ENCODE data around the gene ZGPAT. TPM values are rescaled to one million over a fixed set of nuclear protein-coding genes. Genes with fewer than 3 reads are reported as not detected.

The ZGPAT gene
- polyA plus RNA-seq, 12 donors: 10.3 to 44.2 (median 12.0) TPM; not detected in 1

DNA sequence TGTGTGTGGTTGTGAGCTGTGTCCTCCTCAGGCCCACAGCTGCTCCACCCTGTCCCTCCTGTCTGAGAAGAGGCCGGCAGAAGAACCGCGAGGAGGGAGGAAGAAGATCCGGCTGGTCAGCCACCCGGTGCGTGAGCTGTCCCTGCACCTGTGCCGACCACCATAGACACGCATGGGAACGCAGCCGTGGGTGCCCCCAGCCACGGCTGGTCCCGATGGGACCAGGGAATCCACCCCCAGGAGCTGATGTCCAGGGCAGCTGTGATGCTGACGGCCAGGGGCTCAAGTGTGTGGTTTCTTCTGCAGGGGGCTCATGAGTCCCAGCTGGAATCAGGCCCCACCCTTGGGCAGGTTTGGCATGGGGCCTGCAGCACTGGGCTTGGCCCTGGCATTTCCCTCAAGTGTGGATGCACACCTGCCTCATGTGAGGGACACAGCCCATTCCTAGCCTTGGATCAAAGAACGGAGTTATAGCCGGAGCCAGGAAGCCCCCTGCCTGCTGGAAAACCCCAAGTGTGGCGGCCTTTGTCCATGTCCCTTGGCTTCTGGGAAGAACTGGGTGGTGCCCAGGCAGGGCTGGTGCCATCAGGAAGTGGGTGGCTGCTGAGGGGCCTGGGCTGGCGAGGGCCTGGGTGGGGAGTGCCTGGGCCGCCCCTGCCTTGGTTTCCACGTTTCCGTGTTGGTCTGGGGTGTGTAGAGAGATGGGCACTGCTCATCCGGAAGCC, 16.0 kb upstream of the ZGPAT start:
- no peak for DNase-seq

DNA sequence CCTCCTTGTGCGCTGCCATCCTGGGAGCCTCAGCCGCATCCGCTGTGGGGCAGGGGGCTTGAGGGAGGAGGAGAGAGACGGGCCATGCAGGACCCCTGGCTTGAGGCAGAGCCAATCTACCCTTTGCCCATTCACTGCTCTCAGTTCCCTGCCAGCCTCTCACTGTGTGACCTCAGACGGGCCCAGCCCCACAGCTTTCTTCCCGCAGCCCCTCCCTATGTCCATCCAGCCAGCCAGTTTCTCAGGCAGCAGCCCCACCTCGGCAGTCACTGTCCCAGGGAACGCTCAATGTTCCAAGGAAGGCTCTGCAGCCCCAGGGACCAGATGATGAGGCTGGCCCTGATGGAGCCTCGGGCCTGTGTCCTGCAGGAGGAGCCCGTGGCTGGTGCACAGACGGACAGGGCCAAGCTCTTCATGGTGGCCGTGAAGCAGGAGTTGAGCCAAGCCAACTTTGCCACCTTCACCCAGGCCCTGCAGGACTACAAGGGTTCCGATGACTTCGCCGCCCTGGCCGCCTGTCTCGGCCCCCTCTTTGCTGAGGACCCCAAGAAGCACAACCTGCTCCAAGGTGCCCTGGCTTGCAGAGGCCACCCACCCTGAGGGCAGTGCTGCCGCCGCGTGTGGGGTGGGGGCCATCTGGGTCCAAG, 15.3 kb upstream of the ZGPAT start:
- no peak for DNase-seq

DNA sequence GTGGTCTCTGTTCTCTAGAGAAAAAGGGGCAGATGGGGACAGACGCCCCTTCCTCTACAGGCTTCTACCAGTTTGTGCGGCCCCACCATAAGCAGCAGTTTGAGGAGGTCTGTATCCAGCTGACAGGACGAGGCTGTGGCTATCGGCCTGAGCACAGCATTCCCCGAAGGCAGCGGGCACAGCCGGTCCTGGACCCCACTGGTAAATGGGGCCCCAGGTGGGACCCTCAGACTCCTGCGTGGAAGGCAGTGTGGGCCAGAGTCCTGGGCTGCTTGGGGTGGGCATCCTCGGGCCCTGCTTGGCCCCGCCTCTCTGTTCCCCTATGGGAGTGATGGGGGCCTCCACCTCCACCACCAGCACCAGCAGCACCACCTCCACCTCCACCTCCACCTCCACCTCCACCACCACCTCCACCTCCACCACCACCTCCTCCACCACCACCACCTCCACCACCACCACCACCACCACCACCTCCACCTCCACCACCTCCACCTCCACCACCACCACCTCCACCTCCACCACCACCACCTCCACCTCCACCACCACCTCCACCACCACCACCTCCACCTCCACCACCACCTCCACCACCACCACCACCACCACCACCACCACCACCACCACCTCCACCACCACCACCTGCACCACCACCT, 14.6 kb upstream of the ZGPAT start:
- DNase-seq: no peak

DNA sequence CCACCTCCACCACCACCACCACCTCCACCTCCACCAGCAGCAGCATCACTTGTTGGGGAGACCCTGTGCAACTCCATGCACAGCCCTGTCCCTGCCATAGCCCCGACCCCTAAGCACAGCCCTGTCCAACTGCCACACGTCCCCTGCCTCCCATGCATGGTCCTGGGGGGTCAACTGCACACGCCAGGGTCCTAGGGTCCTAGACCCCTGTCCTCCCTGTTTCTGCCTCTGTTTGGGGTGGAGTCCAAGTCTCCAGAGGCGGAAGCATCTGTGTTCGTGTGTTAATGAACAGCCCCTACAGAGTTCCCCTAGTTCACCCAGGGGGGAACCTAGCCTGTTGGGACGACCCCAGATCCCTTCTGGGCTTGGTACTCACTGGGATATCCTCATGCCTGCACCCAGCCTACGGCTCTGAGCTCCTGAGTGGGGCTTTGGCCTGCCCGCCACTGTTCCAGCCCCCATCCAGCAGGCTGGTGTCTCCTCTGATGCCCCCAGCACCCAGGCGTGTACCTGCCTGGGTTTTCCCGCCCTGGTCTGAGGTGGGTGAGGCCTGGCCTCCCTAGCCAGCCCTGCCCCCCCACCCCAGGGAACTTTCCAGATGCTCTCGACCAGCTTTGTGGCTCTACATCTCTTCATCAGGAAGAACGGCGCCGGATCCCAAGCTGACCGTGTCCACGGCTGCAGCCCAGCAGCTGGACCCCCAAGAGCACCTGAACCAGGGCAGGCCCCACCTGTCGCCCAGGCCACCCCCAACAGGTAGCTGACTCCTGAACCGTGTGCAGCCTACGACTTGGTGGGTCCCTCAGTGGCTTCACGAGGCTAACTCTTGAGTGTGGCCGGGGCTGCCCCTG, 13.9 kb upstream of the ZGPAT start:
- no peak for DNase-seq

DNA sequence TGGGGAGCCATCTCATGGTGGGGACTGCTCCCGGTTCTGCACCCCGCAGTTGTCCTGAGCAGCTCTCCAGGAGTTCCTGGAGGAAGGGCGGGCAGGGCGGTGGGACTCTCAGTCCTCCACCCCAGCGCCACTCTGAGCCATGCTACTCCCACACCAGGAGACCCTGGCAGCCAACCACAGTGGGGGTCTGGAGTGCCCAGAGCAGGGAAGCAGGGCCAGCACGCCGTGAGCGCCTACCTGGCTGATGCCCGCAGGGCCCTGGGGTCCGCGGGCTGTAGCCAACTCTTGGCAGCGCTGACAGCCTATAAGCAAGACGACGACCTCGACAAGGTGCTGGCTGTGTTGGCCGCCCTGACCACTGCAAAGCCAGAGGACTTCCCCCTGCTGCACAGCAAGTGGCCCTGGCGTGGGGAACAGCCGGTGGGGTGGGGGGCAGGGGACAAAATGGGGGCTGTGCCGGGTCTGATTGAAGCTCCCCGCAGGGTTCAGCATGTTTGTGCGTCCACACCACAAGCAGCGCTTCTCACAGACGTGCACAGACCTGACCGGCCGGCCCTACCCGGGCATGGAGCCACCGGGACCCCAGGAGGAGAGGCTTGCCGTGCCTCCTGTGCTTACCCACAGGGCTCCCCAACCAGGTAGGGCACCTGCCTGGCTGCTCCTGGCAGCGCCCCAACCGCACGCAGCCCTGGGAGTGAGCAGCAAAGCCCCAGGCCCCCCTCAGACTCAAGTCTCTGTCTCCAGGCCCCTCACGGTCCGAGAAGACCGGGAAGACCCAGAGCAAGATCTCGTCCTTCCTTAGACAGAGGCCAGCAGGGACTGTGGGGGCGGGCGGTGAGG, 13.0 kb upstream of the ZGPAT start:
- no peak for DNase-seq

DNA sequence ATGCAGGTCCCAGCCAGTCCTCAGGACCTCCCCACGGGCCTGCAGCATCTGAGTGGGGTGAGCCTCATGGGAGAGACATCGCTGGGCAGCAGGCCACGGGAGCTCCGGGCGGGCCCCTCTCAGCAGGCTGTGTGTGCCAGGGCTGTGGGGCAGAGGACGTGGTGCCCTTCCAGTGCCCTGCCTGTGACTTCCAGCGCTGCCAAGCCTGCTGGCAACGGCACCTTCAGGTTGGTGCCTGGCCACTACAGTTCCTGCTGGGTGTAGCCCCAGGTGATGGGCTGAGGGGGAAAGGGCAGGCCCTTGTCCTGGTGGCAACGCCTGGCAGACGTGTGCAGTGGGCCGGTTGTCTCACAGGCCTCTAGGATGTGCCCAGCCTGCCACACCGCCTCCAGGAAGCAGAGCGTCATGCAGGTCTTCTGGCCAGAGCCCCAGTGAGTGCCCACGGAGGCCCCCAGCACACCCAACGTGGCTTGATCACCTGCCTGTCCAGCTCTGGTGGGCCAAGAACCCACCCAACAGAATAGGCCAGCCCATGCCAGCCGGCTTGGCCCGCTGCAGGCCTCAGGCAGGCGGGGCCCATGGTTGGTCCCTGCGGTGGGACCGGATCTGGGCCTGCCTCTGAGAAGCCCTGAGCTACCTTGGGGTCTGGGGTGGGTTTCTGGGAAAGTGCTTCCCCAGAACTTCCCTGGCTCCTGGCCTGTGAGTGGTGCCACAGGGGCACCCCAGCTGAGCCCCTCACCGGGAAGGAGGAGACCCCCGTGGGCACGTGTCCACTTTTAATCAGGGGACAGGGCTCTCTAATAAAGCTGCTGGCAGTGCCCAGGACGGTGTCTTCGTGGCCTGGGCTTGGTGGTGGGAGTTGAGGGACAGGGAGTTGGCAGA, 12.2 kb upstream of the ZGPAT start:
- no peak for DNase-seq

DNA sequence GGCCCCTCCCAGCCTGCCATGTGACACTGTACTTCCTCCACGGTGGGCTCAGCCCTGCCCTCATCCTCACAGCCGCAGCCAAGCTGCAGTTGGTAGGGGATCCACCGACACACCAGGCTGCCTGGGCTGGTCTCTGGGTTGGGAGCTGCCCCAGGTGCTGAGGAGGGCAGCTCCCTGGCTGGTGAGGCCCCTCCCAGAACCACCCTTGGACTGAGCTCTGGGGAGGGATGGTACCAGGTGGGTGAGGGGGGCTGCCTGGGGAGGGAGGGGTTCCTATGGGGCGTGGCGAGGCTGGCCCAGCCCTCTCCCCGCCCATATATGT, 11.6 kb upstream of the ZGPAT start:
- DNase-seq: no peak

DNA sequence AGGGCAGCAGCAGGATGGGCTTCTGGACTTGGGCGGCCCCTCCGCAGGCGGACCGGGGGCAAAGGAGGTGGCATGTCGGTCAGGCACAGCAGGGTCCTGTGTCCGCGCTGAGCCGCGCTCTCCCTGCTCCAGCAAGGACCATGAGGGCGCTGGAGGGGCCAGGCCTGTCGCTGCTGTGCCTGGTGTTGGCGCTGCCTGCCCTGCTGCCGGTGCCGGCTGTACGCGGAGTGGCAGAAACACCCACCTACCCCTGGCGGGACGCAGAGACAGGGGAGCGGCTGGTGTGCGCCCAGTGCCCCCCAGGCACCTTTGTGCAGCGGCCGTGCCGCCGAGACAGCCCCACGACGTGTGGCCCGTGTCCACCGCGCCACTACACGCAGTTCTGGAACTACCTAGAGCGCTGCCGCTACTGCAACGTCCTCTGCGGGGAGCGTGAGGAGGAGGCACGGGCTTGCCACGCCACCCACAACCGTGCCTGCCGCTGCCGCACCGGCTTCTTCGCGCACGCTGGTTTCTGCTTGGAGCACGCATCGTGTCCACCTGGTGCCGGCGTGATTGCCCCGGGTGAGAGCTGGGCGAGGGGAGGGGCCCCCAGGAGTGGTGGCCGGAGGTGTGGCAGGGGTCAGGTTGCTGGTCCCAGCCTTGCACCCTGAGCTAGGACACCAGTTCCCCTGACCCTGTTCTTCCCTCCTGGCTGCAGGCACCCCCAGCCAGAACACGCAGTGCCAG, 11.0 kb upstream of the ZGPAT start, which contains the start of gene TNFRSF6B:
Gene TNFRSF6B, plus strand, starts transcription at position 25 of the 729 bp plus-strand sequence. Its CDS starts 116 bp downstream, at position 141.
- no peak for DNase-seq

DNA sequence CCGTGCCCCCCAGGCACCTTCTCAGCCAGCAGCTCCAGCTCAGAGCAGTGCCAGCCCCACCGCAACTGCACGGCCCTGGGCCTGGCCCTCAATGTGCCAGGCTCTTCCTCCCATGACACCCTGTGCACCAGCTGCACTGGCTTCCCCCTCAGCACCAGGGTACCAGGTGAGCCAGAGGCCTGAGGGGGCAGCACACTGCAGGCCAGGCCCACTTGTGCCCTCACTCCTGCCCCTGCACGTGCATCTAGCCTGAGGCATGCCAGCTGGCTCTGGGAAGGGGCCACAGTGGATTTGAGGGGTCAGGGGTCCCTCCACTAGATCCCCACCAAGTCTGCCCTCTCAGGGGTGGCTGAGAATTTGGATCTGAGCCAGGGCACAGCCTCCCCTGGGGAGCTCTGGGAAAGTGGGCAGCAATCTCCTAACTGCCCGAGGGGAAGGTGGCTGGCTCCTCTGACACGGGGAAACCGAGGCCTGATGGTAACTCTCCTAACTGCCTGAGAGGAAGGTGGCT, 10.4 kb upstream of the ZGPAT start:
- no peak for DNase-seq

DNA sequence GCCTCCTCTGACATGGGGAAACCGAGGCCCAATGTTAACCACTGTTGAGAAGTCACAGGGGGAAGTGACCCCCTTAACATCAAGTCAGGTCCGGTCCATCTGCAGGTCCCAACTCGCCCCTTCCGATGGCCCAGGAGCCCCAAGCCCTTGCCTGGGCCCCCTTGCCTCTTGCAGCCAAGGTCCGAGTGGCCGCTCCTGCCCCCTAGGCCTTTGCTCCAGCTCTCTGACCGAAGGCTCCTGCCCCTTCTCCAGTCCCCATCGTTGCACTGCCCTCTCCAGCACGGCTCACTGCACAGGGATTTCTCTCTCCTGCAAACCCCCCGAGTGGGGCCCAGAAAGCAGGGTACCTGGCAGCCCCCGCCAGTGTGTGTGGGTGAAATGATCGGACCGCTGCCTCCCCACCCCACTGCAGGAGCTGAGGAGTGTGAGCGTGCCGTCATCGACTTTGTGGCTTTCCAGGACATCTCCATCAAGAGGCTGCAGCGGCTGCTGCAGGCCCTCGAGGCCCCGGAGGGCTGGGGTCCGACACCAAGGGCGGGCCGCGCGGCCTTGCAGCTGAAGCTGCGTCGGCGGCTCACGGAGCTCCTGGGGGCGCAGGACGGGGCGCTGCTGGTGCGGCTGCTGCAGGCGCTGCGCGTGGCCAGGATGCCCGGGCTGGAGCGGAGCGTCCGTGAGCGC, 9.8 kb upstream of the ZGPAT start:
- DNase-seq: no peak

DNA sequence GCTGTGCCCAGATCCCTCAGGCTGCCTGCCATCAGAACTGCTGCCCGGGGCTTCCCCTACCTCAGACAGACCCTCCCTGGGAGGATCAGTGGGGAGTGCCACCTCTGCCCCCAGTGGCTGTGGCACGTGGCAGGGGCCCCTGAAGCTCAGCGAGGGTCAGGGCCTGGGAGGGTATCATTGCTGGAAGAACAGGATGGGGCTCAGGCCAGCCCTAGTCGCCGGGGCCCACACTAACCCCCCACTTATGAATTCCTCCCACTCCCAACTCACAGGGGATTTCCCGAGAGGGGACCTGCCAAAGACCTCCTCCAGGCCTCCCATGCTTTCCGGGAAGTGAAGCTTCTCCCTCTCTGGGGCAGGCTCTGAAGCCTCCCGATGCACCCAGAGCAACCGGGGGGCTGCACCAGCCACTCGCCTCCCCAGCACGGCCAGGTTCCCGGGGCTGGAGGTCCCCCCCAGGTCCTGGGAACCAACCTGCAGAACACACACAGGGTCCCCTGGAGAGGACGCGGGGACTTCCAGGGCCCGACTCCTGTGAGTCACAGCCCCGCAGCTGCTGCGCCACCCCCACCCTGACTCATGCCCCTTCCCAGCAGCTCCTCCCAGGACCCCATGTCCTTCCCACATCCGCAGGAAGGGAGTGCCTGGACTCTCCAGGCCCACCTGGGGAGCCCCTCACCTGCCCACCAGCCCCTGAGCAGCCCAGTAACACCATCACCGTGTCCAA, 8.9 kb upstream of the ZGPAT start:
- no peak for DNase-seq

DNA sequence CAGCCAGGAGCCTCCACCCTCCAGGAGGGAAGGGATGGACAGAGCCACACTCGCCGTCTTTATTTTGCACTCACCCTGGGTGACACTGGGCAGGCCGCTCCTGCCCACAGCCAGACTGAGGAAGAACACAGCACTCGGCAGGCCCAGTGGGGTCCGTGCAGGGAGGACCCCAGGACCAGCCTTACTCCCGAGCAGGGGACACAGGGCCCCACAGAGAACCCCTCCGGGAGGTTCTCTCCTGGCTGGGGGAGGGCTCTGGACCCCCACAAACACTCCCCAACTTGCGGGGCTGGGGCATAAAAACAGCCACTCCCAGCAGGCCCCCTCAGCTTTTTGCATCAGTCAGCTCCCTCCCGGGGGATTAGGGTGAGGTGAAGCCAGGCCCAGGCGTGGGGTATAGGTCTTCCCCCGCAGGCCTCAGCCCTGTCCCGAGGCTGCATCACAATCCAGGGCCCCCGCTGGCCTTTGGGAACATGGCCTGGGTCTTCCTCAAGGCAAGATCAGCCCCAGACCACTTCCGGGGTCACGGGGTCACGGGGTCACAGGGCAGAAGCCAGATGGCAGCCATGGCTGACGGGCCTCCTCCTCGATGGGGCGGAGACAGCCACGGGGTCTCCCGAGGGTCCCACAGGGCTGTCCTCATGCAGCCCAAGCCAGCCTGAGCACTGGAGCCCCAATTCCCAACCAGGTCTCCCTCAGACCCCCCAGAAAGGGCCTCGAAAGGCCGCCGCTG, 8.2 kb upstream of the ZGPAT start:
- no peak for DNase-seq

DNA sequence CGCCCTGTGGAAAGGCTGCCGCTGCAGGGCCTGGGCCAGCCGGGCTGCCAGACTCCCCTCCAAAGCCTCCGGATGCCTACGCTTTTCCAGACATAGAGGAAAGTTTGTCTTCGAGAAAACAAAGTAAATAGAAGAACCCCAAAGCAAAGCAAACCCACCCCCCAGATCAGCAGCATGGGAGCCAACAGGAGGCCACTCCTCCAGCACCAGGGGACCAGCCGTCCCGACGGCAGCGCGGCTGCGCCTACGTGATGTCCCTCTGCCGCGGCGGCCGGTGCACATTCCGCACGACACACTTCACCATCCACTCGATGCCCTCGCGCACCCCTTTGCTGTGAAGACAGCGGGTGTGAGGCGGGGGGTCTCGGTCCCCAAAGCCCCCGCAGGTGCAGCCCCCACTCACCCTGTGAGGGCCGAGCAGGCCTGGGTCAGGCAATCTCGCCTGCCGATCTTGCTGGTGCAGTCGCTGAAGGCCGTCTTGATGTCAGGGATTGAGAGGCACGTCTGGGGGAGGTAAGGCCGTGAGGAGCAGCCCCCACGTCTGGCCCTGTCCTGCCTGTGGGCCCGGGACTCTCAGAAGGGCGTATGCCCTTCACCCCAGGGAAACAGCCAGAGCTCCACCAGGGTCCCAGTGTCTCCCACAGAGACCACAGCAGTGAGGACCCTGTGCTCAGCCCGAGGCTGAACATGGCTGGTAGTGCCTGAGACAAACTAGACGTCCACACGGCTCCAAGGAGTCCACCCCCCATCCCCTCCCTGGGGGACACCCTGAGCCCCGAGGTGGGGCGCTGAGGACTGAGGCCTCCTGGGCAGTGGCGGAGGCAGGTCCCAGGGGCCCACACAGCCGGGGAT, 7.4 kb upstream of the ZGPAT start:
- DNase-seq: no peak

DNA sequence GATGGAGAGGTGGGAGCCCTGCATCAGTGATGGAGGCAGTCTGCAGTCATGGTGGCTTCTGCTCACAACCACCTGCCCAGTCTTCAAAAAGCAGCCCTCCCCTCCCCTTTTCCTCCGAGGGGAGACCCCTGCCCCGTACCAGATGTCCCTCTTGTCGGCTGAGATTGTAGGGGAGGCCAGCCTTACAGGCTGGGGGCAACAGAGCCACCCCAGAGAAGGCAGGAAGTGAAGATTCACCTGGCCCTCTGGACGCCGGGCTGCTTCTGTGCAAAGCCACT, 6.8 kb upstream of the ZGPAT start:
- DNase-seq: no peak

DNA sequence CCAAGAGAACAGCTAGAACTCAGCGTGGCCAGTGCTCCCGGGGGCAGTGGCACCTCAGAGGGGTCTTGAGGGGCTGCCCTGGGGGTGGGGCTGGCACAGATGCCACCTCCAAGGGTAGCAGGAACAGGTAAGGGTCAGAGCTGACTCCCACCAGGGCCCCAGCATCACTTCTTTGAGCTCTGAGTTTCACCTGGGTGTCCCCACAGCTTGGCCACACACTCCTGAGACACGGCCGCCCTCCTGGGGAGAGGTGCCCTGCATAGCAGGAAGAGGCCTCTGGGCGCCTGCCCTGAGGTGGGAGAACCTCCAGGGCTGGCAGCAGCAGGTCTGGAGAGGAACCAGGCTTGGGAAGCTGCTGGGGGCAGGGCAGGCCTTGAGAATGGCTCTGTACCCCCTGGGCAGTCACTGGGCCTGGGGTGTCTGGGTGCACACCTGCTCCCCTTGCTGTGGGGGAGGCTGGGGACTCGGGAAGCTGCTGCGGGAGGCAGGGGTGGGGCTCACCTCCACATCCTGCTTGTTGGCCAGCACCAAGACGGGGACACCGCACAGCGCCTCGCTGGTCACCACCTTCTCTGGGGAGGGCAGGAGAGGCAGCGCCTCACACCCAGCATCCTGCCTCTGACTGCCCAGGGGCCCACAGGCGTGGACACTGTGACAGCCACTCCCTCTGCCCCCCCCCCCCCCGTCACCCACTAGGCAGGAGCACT, 6.4 kb upstream of the ZGPAT start:
- DNase-seq: no peak
